Osteoblast (primary cell): ENCODE measurements around the gene TMEM256. TPM values are rescaled to one million over a fixed set of nuclear protein-coding genes. Genes with fewer than 3 reads are reported as not detected.

Source experiments
- DNase-seq: peaks from one replicate; pipeline ENCODE4 v3.0.0; 2011; ENCODE audit warnings: low spot score, mixed read lengths; ENCODE audit not compliant: insufficient read length; ENCODE audit errors: missing footprints
- H2AFZ ChIP-seq: 2 replicates; pipeline ENCODE4 v1.6.0; 2011; ENCODE audit warnings: mild to moderate bottlenecking, low read length
- H3K27ac ChIP-seq: 2 replicates; pipeline ENCODE4 v1.5.1; 2011; ENCODE audit warnings: mild to moderate bottlenecking, low read depth, low read length, moderate library complexity
- H3K27me3 ChIP-seq: 2 replicates; pipeline ENCODE4 v1.6.0; 2012; ENCODE audit warnings: mild to moderate bottlenecking, control low read depth, inconsistent platforms, low read length, moderate library complexity; ENCODE audit not compliant: insufficient read depth
- H3K36me3 ChIP-seq: 2 replicates; pipeline ENCODE4 v1.5.1; 2011; ENCODE audit warnings: mild to moderate bottlenecking, low read length, control low read depth, moderate library complexity; ENCODE audit not compliant: insufficient read depth
- H3K4me1 ChIP-seq: 2 replicates; pipeline ENCODE4 v1.5.1; 2011; ENCODE audit warnings: mild to moderate bottlenecking, low read length, control low read depth, moderate library complexity; ENCODE audit not compliant: insufficient read depth
- H3K4me2 ChIP-seq: 2 replicates; pipeline ENCODE4 v1.6.0; 2011; ENCODE audit warnings: mild to moderate bottlenecking, low read length; ENCODE audit not compliant: insufficient read depth
- H3K4me3 ChIP-seq: fragments of 200-600 bp; sonication (generic); 3 replicates; pipeline ENCODE4 v1.5.1; 2012; ENCODE audit warnings: mild to moderate bottlenecking, low read length, inconsistent platforms; ENCODE audit not compliant: insufficient read depth
- H3K79me2 ChIP-seq: 2 replicates; pipeline ENCODE4 v1.6.0; 2012; ENCODE audit warnings: mild to moderate bottlenecking, low read length, control low read depth, inconsistent platforms; ENCODE audit not compliant: insufficient read depth
- H3K9me3 ChIP-seq: 2 replicates; pipeline ENCODE4 v1.5.1; 2011; ENCODE audit warnings: low read depth, low read length, control low read depth
- H4K20me1 ChIP-seq: 2 replicates; pipeline ENCODE4 v1.6.0; 2012; ENCODE audit warnings: mild to moderate bottlenecking, low read length, control low read depth; ENCODE audit not compliant: insufficient read depth
- CTCF ChIP-seq: IDR thresholded peaks from 2 replicates; pipeline ENCODE4 v1.5.1; 2011; ENCODE audit warnings: mild to moderate bottlenecking, low read depth, low read length, moderate library complexity; ENCODE audit errors: extremely low read depth
- total RNA-seq: library from RNA; depleted of rRNA; stranded (reverse); fragments of >200 nt; gene quantifications from 2 replicates; pipeline ENCODE4 v1.2.3, GENCODE V29; 2012

Gene TMEM256
- total RNA-seq, 1 donor, result 59.4 TPM

GRCh38 chr17:7421186-7421585 is 17.3 kb upstream of the TMEM256 start:
- Histone ChIP-seq H3K36me3 (no peaks in the 10 kb centered on the region), H3K4me2 (no peak overlapping the region), H3K27me3 (no peaks in the 10 kb centered on the region), H4K20me1 (no peaks in the 10 kb centered on the region), H3K9me3 (no peaks in the 10 kb centered on the region), H3K27ac (no peak overlapping the region), H3K79me2 (no peaks in the 10 kb centered on the region), H3K4me3 (no peak overlapping the region), H2AFZ (no peak overlapping the region), H3K4me1 (no peaks in the 10 kb centered on the region)
- no peak for TF ChIP-seq CTCF
- no peak for DNase-seq

- Histone ChIP-seq H2AFZ (no peak within 1 kb of the TSS), H3K4me3 (no peak within 1 kb of the TSS), H3K79me2 (no peaks in the 10 kb centered on the region), H3K27ac (no peak within 1 kb of the TSS), H3K27me3 (no peaks in the 10 kb centered on the region), H3K9me3 (no peaks in the 10 kb centered on the region), H3K4me1 (no peaks in the 10 kb centered on the region), H3K36me3 (peaks cover 7% of the 10 kb centered on the region), H4K20me1 (no peaks in the 10 kb centered on the region), H3K4me2 (no peak within 1 kb of the TSS)
- DNase-seq, result no peak
- TF ChIP-seq CTCF, result no peak
Measured at GRCh38 chr17:7419819-7420610, 16.1 kb upstream of the TMEM256 start, which contains the start of gene SPEM1. Gene SPEM1, plus strand, starts transcription at chr17:7420324. Its CDS starts 61 bp downstream, at chr17:7420385.

DNA sequence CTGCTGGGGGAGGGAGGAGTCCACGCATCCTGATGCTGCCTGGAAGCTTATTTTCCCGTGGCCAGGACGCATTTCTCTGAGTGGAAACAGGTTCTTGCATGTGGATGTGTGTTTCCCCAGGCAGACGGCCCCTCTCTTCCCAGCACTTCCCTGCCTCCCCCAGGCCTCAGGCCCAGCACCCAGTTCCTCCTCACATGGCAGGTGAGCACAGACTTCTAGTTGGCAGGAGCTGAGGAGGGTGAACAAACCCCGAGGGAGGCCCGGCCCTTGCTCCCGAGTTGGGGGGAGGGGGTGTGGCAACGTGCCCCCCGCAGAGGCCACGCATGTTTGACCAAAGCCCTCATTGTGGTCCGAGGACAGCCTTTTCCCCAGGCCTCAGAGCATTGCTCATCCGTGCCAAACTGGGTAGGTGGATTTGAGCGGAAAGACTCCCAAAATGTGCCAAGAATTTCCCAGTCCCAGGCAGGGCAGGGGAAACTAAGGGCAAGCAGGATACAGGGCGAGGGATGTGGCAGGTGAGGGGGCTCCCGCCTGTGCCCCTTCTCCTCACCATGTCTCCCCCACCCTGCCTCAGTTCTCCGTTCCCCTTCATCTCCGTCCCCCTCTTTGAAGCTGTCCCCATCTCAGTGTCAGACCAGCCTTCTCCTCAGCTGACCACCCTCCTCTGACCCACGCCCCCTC is 14.7 kb upstream of the TMEM256 start:
- Histone ChIP-seq H3K4me2 (no peak overlapping the region), H4K20me1 (no peaks in the 10 kb centered on the region), H3K36me3 (peaks cover 11% of the 10 kb centered on the region), H3K9me3 (no peaks in the 10 kb centered on the region), H2AFZ (no peak overlapping the region), H3K27ac (no peak overlapping the region), H3K27me3 (no peaks in the 10 kb centered on the region), H3K79me2 (no peaks in the 10 kb centered on the region), H3K4me1 (no peaks in the 10 kb centered on the region), H3K4me3 (no peak overlapping the region)
- DNase-seq, result no peak
- no peak for TF ChIP-seq CTCF

DNA sequence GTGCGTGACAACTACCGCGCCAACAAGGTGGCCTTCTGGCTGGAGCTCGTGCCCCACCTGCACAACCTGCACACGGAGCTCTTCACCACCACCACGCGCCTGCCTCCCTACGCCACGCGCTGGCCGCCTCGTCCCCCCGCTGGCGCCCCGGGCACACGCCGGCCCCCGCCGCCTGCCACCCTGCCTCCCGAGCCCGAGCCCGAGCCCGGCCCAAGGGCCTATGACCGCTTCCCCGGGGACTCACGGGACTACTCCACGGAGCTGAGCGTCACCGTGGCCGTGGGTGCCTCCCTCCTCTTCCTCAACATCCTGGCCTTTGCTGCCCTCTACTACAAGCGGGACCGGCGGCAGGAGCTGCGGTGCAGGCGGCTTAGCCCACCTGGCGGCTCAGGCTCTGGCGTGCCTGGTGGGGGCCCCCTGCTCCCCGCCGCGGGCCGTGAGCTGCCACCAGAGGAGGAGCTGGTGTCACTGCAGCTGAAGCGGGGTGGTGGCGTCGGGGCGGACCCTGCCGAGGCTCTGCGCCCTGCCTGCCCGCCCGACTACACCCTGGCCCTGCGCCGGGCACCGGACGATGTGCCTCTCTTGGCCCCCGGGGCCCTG is 13.3 kb upstream of the TMEM256 start:
- no peaks in the 10 kb centered on the region for H3K4me1 ChIP-seq
- H3K27ac ChIP-seq, result no peak overlapping the region
- no peaks in the 10 kb centered on the region for H3K79me2 ChIP-seq
- H2AFZ ChIP-seq, result no peak overlapping the region
- no peaks in the 10 kb centered on the region for H3K9me3 ChIP-seq
- no peak overlapping the region for H3K4me3 ChIP-seq
- no peak for DNase-seq
- H3K27me3 ChIP-seq, result no peaks in the 10 kb centered on the region
- H3K36me3 ChIP-seq, result peaks cover 11% of the 10 kb centered on the region
- H4K20me1 ChIP-seq, result no peaks in the 10 kb centered on the region
- no peak for TF ChIP-seq CTCF
- H3K4me2 ChIP-seq, result no peak overlapping the region
